H1 (cell line): ENCODE data around the gene GHRHR. TPM values are rescaled to one million over a fixed set of nuclear protein-coding genes. Genes with fewer than 3 reads are reported as not detected.

Experiments
- CTCF ChIA-PET: fragments of 300-600 bp; sonication (Branson Sonifier 250); formaldehyde crosslinking; loops from one replicate; lab custom pipeline; 2021; ENCODE audit not compliant: partially characterized antibody; lab: Charles Lee
- POLR2A ChIA-PET: fragments of 300-600 bp; sonication (Branson Sonifier 250); formaldehyde crosslinking; loops from one replicate; lab custom pipeline; 2021; ENCODE audit warnings: inconsistent platforms; ENCODE audit not compliant: partially characterized antibody; lab: Charles Lee
- DNase-seq, 2 experiments: peaks; one replicate each; pipeline versions ENCODE4 v3.0.0 to v3.0.0-alpha.2; 2010 to 2022; ENCODE audit warnings: low spot score in 2 of 2, low read depth in 1 of 2, mixed read lengths in 1 of 2
- FAIRE-seq: peaks from 2 replicates; lab custom pipeline; 2011; peaks lifted over from hg19 to GRCh38; lab: Jason Lieb, UNC
- H2AFZ ChIP-seq: 2 replicates; pipeline ENCODE4 v1.8.1; 2012; ENCODE audit warnings: low read length, inconsistent platforms
- H2AK5ac ChIP-seq: 2 replicates; pipeline ENCODE4 v1.6.1; 2013; ENCODE audit warnings: low read depth, low read length
- H2BK120ac ChIP-seq: replicated peaks from 2 replicates; pipeline ENCODE3; 2013; ENCODE audit warnings: low read depth, low read length, inconsistent platforms
- H2BK12ac ChIP-seq: 2 replicates; pipeline ENCODE4 v1.6.1; 2013; ENCODE audit warnings: low read depth, low read length
- H2BK15ac ChIP-seq: 2 replicates; pipeline ENCODE4 v1.6.1; 2013; ENCODE audit warnings: low read length
- H2BK20ac ChIP-seq: 2 replicates; pipeline ENCODE4 v1.6.1; 2013; ENCODE audit warnings: low read length
- H2BK5ac ChIP-seq: 2 replicates; pipeline ENCODE4 v1.6.1; 2013; ENCODE audit warnings: low read depth, low read length
- H3K14ac ChIP-seq: 2 replicates; pipeline ENCODE4 v1.6.1; 2013; ENCODE audit warnings: inconsistent platforms; ENCODE audit not compliant: insufficient read length
- H3K18ac ChIP-seq: 2 replicates; pipeline ENCODE4 v1.6.1; 2013; ENCODE audit warnings: low read length; ENCODE audit errors: extremely low read depth
- H3K23ac ChIP-seq: 2 replicates; pipeline ENCODE4 v1.6.1; 2013; ENCODE audit warnings: inconsistent platforms; ENCODE audit not compliant: insufficient read length
- H3K23me2 ChIP-seq: 2 replicates; pipeline ENCODE4 v1.6.1; 2013; ENCODE audit warnings: low read depth, low read length
- H3K27ac ChIP-seq: 2 replicates; pipeline ENCODE4 v1.6.1; 2011; ENCODE audit warnings: low read depth, low read length, inconsistent platforms
- H3K27me3 ChIP-seq, 4 experiments: replicated peaks in 1 of 4; 1 replicate in 1 of 4; 2 replicates in 3 of 4; pipeline versions ENCODE4 v1.6.1 to v1.8.1; 2011 to 2013; ENCODE audit warnings: low read length in 3 of 4, mild to moderate bottlenecking in 3 of 4, inconsistent platforms in 2 of 4, mixed read lengths in 2 of 4, moderate library complexity in 1 of 4; ENCODE audit not compliant: control insufficient read depth in 3 of 4, insufficient read depth in 3 of 4; ENCODE audit errors: extremely low read depth in 1 of 4
- H3K36me3 ChIP-seq, 4 experiments: 2 replicates each; pipeline versions ENCODE4 v1.6.1 to v1.8.1; 2011 to 2013; ENCODE audit warnings: mild to moderate bottlenecking in 4 of 4, low read length in 3 of 4, moderate library complexity in 2 of 4, control low read depth in 1 of 4, inconsistent platforms in 1 of 4; ENCODE audit not compliant: insufficient read depth in 4 of 4, control insufficient read depth in 2 of 4
- H3K4ac ChIP-seq: replicated peaks from 2 replicates; pipeline ENCODE3; 2013; ENCODE audit warnings: low read length, low read depth, mixed read lengths, inconsistent platforms; ENCODE audit not compliant: insufficient read length
- H3K4me1 ChIP-seq, 4 experiments: replicated peaks in 1 of 4; 1 replicate in 1 of 4; 2 replicates in 3 of 4; pipeline versions ENCODE4 v1.6.1 to v1.8.1; 2011 to 2013; ENCODE audit warnings: low read length in 3 of 4, inconsistent platforms in 2 of 4, mixed read lengths in 1 of 4; ENCODE audit not compliant: insufficient read depth in 4 of 4, control insufficient read depth in 3 of 4
- H3K4me2 ChIP-seq, 2 experiments: 2 replicates each; pipeline versions ENCODE4 v1.6.1 to v1.8.1; 2011 to 2013; ENCODE audit warnings: low read depth in 2 of 2, low read length in 2 of 2, control low read depth in 1 of 2, inconsistent platforms in 1 of 2, mild to moderate bottlenecking in 1 of 2; ENCODE audit not compliant: insufficient read depth in 1 of 2
- H3K4me3 ChIP-seq, 4 experiments: fragments of 200-600, 300-600 bp in 1 of 4; sonication (generic), shearing (Covaris generic), sonication (Bioruptor Twin) in 1 of 4; 2 replicates each; pipeline versions ENCODE4 v1.5.1 to v1.8.1; 2011 to 2016; ENCODE audit warnings: low read length in 4 of 4, low read depth in 3 of 4, control low read depth in 2 of 4, inconsistent platforms in 2 of 4, mild to moderate bottlenecking in 2 of 4, mixed read lengths in 1 of 4, moderate library complexity in 1 of 4; ENCODE audit not compliant: insufficient read depth in 2 of 4; ENCODE audit errors: extremely low read depth in 1 of 4
- H3K56ac ChIP-seq: replicated peaks from 2 replicates; pipeline ENCODE3; 2013; ENCODE audit warnings: low read depth, mild to moderate bottlenecking, mixed read lengths, low read length, inconsistent platforms; ENCODE audit not compliant: insufficient read length
- H3K79me1 ChIP-seq: 2 replicates; pipeline ENCODE4 v1.6.1; 2013; ENCODE audit warnings: low read depth, low read length, control low read depth
- H3K79me2 ChIP-seq, 2 experiments: 2 replicates each; pipeline versions ENCODE4 v1.6.1 to v1.8.1; 2012 to 2013; ENCODE audit warnings: low read length in 2 of 2, mild to moderate bottlenecking in 2 of 2, inconsistent platforms in 1 of 2; ENCODE audit not compliant: insufficient read depth in 2 of 2, control insufficient read depth in 1 of 2
- H3K9ac ChIP-seq, 4 experiments: replicated peaks in 1 of 4; 1 replicate in 1 of 4; 2 replicates in 3 of 4; pipeline versions ENCODE4 v1.6.1 to v1.8.1; 2011 to 2013; ENCODE audit warnings: low read depth in 3 of 4, low read length in 3 of 4, control low read depth in 2 of 4, mild to moderate bottlenecking in 2 of 4, moderate library complexity in 2 of 4, inconsistent platforms in 1 of 4; ENCODE audit errors: extremely low read depth in 1 of 4
- H3K9me3 ChIP-seq, 2 experiments: 2 replicates each; pipeline versions ENCODE4 v1.6.1 to v1.8.1; 2012 to 2013; ENCODE audit warnings: mild to moderate bottlenecking in 2 of 2, moderate library complexity in 2 of 2, control low read depth in 1 of 2, inconsistent platforms in 1 of 2, low read depth in 1 of 2, low read length in 1 of 2, mixed read lengths in 1 of 2; ENCODE audit not compliant: insufficient read depth in 2 of 2
- H4K20me1 ChIP-seq, 2 experiments: replicated peaks in 1 of 2; 2 replicates each; pipeline versions ENCODE3 to v1.8.1; 2011 to 2013; ENCODE audit warnings: inconsistent platforms in 2 of 2, low read length in 2 of 2, mild to moderate bottlenecking in 1 of 2; ENCODE audit not compliant: insufficient read depth in 2 of 2, control insufficient read depth in 1 of 2
- H4K5ac ChIP-seq: 2 replicates; pipeline ENCODE4 v1.6.1; 2013; ENCODE audit warnings: low read length, low read depth, mixed read lengths, inconsistent platforms; ENCODE audit not compliant: insufficient read length
- H4K8ac ChIP-seq: 2 replicates; pipeline ENCODE4 v1.8.0; 2013; ENCODE audit warnings: mild to moderate bottlenecking, moderate library complexity, low read length, inconsistent platforms; ENCODE audit not compliant: insufficient read depth; ENCODE audit errors: extremely low read depth
- H4K91ac ChIP-seq: replicated peaks from 2 replicates; pipeline ENCODE3; 2013; ENCODE audit warnings: low read length, mixed read lengths, inconsistent platforms; ENCODE audit not compliant: insufficient read length
- BRCA1 ChIP-seq: IDR thresholded peaks from 2 replicates; pipeline ENCODE4 v1.6.1; 2012; ENCODE audit warnings: low read depth, low read length, improper control_type of control experiment
- CEBPB ChIP-seq: IDR thresholded peaks from 2 replicates; pipeline ENCODE4 v1.6.1; 2012; ENCODE audit warnings: low read depth, low read length
- EZH2 ChIP-seq: fragments of 200-600 bp; sonication (generic); IDR thresholded peaks from 2 replicates; pipeline ENCODE4 v1.7.1; 2012; ENCODE audit warnings: low read depth, mild to moderate bottlenecking, moderate library complexity, low read length, inconsistent platforms; ENCODE audit not compliant: severe bottlenecking
- FOSL1 ChIP-seq: IDR thresholded peaks from 2 replicates; pipeline ENCODE4 v1.6.1; 2011; ENCODE audit warnings: mild to moderate bottlenecking, low read depth, low read length, moderate library complexity; ENCODE audit not compliant: insufficient read depth
- NRF1 ChIP-seq: IDR thresholded peaks from 2 replicates; pipeline ENCODE4 v1.6.1; 2011; ENCODE audit warnings: mild to moderate bottlenecking, low read depth, low read length, improper control_type of control experiment
- WGBS, 2 experiments: shearing (Covaris generic) in 1 of 2; methylation state at CpG; one replicate each; pipeline versions ENCODE4 v1.1.6 to v1.1.7; 2013 to 2015; ENCODE audit warnings: low lambda C conversion rate in 2 of 2, mixed read lengths in 2 of 2, inconsistent platforms in 1 of 2, low coverage in 1 of 2, missing lambda C conversion rate in 1 of 2; ENCODE audit not compliant: insufficient replicate concordance in 2 of 2, insufficient coverage in 1 of 2, insufficient read length in 1 of 2; ENCODE audit errors: extremely low coverage in 1 of 2, missing lambda C conversion rate in 1 of 2; 5-methylcytosine and 5-hydroxymethylcytosine counted together
- polyA plus RNA-seq, 7 experiments: library from polyadenylated mRNA; depleted of rRNA in 3 of 7; stranded (reverse) in 5 of 7; unstranded in 2 of 7; fragments of >200 nt in 5 of 7; fragments of 200-250 nt in 2 of 7; gene quantifications; 1 replicate in 5 of 7; 2 replicates in 1 of 7; 4 replicates in 1 of 7; pipeline versions ENCODE4 v1.2.1 to v1.2.3, GENCODE V29; 2011 to 2013; ENCODE audit warnings: missing spikeins in 2 of 7, mixed read lengths in 2 of 7
- total RNA-seq: library from RNA; stranded (reverse); fragmentation: NEBNext Ultra II Directional; extraction: Animal tissue kit (Norgen Biotek cat#: 25700); gene quantifications from 2 replicates; pipeline ENCODE4 v1.2.1, GENCODE V29; 2021
- TF ChIP-seq, protein P1 (sequence below): IDR thresholded peaks from 2 replicates; pipeline ENCODE4 v1.6.1; 2012; ENCODE audit warnings: inconsistent platforms
- TF ChIP-seq, protein P2 (sequence below): IDR thresholded peaks from 2 replicates; pipeline ENCODE4 v1.6.1; 2011; ENCODE audit warnings: low read depth, mild to moderate bottlenecking, low read length; ENCODE audit not compliant: insufficient read depth

The GHRHR gene
- total and polyA plus RNA-seq, 2 of the 8 experiments (the other 6 are each of a cell fraction or from before 2014, with no cell fraction given) = 0.60 to 6.5 TPM

DNA sequence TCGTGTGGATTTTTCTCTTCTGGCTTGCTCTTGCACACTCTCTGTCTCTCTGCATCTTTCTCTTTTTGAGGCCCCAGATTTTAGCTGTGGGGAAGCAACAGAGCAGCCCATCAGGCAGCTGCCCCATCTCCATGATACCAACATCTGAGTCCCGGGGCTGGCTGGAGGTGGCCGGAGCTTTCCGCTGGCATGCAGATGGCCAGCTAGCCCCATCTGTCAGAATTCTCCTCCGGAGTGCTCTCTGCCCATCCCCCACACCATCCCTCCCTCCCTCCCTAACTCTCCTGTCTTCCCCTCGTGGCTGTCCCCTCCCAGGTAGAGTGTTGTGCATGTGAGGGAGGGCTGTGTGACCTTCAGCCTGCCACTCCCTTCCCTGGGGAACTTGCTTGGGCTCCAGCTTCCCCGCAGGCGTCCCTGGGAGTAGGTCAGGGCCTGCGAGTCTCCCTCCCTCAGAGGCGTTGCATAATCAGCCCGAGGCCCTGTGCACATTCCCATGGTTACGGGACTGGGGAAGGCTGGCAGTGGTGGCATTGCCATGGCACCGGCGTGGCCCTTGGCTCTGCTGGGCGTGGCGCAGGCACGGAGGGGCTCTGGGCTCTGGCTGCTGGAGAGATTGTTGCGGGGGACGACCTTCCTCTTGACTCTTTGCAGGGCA is 24.7 kb downstream of the GHRHR start:
- Histone ChIP-seq H2AFZ (no peak overlapping the region), H3K18ac (peak overlapping the region; percentile 17), H2BK20ac (peak overlapping the region; percentile 86; the same call in 1 of the 2 replicates), H3K79me1 (no peaks in the 10 kb centered on the region), H4K20me1 (no peaks in the 10 kb centered on the region), H3K79me2 (no peaks in the 10 kb centered on the region), H2BK5ac (no peak overlapping the region; the same call in 1 of the 2 replicates), H2AK5ac (no peak overlapping the region; the same call in 1 of the 2 replicates), H3K4me3 (no peak overlapping the region), H3K56ac (no peak overlapping the region), H3K23me2 (peaks cover 8% of the 10 kb centered on the region), H3K9ac (no peak overlapping the region), H3K27ac (no peak overlapping the region), H4K91ac (peak overlapping the region; percentile 72), H3K27me3 (peaks cover 0 to 7% (median 2%) of the 10 kb centered on the region in 4 experiments; a peak in 3 of 7 replicates), H2BK12ac (peak overlapping the region; percentile 98; the same call in 1 of the 2 replicates), H2BK15ac (peak overlapping the region; percentile 92; the same call in 1 of the 2 replicates), H3K4me2 (peak overlapping the region in 1 of 2 experiments; percentile 22; a peak in 2 of 4 replicates), H3K4me1 (peaks cover 13 to 49% (median 39%) of the 10 kb centered on the region in 4 experiments), H3K9me3 (no peaks in the 10 kb centered on the region), H3K23ac (no peak overlapping the region), H4K5ac (no peak overlapping the region), H3K4ac (peak overlapping the region; percentile 59), H4K8ac (no peak overlapping the region), H2BK120ac (no peak overlapping the region), H3K14ac (no peak overlapping the region), H3K36me3 (no peaks in the 10 kb centered on the region)
- TF ChIP-seq, protein P1, sequence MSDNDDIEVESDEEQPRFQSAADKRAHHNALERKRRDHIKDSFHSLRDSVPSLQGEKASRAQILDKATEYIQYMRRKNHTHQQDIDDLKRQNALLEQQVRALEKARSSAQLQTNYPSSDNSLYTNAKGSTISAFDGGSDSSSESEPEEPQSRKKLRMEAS = 0 out of 2 replicates have a peak, but pooled peaks have one; percentile 29
- TF ChIP-seq EZH2 (no peak), FOSL1 (no peak), CEBPB (peak; percentile 95), NRF1 (no peak), BRCA1 (no peak)
- TF ChIP-seq, protein P2, sequence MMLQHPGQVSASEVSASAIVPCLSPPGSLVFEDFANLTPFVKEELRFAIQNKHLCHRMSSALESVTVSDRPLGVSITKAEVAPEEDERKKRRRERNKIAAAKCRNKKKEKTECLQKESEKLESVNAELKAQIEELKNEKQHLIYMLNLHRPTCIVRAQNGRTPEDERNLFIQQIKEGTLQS = no peak
- peak in 1 of 2 experiments; percentile 66 for DNase-seq
- POLR2A ChIA-PET = interaction anchor here (1.5 kb wide), 1 partner anchor 13 kb away, joined by 5 read pairs; no protein-coding TSS in a partner anchor
- FAIRE-seq = no peak
- CTCF ChIA-PET = interaction anchor here (0.9 to 18.9 kb wide), 7 partner anchors 10 to 146 kb away, joined by 3 to 517 read pairs (median 15); partner anchors contain the start of gene ADCYAP1R1
- WGBS, 2 experiments = 66% methylated on average over 18 of the region's 19 CpGs; no CpG with 5 or more reads in 1 of the 2 experiments
